HG03378 (cell line): ENCODE data around the gene CCDC40.

Experiments
- ATAC-seq: cut with Tn5 transposase; IDR thresholded peaks from one replicate; pipeline ENCODE4 v1.9.1; 2021; ENCODE audit warnings: mild to moderate bottlenecking, moderate library complexity; ENCODE audit not compliant: unreplicated experiment

CCDC40 gene

GRCh38 chr17:80018917-80019651, 17.4 kb upstream of the CCDC40 start:
- ATAC-seq: no peak

- no peak for ATAC-seq
Measured at GRCh38 chr17:80021600-80021999, 14.8 kb upstream of the CCDC40 start.

GRCh38 chr17:80023481-80024205, 12.8 kb upstream of the CCDC40 start:
- no peak for ATAC-seq

DNA sequence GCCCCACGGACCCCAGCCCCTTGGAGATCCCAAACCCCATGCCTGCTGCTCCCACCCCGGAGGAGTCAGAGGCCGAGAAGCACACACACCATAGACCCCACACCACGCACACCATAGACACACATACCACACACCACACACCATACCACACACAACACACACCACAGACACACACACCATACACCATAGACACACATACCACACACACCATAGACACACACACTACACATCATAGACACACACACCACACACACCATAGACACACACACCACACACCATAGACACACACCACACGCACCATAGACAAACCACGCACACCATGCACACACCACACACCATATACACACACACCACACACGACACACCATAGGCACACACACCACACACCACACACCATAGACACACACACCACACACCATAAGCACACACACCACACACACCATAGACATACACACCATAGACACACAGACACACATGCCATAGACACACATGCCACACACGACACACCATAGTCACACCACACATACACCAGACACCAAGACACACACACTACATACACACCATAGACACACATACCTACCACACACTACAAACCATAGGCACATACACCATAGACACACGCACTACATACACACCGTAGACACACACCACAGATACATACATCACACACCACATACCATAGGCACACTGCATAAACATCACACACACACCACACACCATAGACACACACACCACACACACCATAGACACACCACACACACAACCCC, 12.1 kb upstream of the CCDC40 start:
- ATAC-seq: no peak

GRCh38 chr17:80025140-80025539, 11.3 kb upstream of the CCDC40 start:
- no peak for ATAC-seq

DNA sequence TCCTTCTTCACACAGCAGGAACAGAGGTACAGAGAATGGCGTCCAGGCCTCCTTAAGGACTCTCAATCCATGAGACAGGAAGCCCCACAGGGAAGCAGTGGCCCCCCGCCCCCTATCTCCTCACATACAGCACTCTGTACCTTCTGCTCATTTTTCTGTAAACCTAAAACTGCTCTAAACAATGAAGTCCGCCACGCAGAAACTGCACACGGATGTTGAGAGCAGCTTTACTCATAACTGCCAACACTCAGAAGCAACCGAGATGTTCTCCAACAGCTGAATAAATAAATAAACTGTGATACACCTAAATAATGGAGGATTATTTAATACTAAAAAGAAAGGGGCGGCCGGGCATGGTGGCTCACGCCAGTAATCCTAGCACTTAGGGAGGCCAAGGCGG, 10.6 kb upstream of the CCDC40 start:
- ATAC-seq: no peak

DNA sequence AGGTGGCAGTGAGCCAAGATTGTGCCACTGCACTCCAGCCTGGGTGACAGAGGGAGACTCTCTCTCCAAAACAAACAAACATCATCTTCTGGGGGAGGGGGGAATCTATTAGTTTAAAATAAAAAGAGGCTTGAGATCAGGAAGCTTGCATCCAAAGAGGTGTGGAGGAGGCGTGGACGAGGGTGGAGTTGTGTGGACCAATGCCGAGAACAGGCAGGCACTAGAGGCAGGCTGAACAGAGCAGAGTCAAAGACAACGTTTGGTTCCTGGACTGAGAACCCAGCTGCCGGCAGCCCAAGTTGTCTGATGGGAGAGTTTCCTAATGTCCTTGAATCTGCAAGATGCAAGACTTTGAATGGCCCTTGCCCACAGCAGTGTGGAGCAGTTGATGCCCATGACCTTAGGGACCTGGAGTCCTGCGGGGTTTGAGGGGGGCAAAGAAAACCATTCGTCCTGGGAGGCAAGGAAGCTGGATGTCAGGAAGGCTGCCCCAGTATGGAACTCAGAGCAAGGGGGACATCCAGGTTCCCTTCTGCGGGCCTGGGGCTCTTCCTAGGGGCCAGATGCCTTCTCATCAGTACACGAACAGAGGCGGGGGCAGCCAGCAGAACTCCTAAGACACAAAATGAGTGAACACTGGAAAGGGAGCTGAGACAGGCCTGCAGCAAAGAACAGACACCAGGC, 9.9 kb upstream of the CCDC40 start:
- ATAC-seq: no peak

- no peak for ATAC-seq
Measured at GRCh38 chr17:80027043-80027435, 9.4 kb upstream of the CCDC40 start.

- no peak for ATAC-seq
Measured at GRCh38 chr17:80028030-80028429, 8.4 kb upstream of the CCDC40 start.

DNA sequence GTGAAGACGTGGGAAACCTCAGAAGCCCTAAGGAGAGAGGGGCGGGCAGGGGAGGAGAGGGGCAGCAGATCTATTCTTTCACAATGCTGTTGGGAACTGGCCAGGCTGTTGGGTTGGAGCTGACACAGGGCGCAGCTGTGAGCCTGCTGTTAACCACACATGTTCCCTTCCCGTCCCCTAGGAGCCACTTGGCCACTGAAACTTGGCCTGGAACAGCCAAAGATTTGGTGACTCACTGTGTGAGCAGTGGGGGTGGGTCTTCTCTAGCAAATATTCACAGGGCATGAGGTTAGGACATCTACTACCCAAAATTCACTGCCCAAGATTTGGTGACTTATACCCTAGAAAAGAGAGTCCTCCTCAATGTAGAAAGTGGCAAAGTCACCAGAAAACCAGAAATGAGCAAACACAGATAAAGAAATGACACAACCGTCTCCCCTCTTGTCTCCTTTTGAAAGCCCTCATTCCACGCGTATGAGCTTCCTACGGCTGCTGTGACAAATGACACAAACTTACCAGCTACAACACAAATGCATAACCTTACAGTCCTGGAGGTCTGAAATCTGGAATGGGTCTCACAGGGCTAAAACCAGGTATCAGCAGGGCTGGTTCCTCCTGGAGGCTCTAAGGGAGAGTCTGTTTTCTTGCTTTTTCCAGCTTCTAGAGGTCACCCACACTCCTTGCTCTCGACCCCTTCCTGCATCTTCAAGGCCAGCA, 7.0 kb upstream of the CCDC40 start:
- no peak for ATAC-seq

- ATAC-seq: no peak
Measured at GRCh38 chr17:80030730-80031410, 5.6 kb upstream of the CCDC40 start.

DNA sequence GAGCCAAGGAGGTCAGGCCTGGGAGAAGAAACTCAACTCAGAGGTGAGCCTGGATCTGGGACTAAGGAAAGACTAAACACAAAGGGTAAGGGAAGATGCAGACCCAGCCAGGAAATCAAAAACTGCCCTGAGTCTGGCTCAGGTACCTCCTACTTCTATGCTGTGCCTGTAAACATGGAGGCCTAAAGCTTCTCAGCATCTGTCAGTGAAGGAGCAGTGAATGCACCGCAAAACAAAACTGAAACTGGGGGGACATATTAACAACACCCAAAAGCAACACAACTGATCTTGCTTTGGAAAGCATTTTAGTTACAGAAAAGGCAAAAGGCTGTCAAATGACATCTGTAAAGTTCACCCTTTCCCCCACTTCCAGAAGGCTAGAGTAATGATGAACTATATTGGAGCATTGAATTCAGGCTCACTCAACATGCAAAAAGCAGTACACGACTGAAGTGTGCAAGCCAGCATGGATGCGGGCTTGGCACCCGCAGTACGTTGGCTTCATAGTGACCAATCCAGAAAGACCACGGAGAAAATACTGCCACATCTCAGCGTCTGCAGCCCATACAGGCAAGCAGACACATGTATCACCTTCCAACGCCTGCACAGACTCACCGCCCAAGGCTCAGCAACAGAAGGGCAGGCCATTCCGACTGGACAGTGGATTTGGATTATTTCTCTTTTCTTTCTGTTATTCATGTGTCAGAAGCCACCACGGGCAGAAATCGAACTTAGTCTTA, 4.6 kb upstream of the CCDC40 start:
- no peak for ATAC-seq

GRCh38 chr17:80032614-80033171, 3.7 kb upstream of the CCDC40 start:
- no peak for ATAC-seq

DNA sequence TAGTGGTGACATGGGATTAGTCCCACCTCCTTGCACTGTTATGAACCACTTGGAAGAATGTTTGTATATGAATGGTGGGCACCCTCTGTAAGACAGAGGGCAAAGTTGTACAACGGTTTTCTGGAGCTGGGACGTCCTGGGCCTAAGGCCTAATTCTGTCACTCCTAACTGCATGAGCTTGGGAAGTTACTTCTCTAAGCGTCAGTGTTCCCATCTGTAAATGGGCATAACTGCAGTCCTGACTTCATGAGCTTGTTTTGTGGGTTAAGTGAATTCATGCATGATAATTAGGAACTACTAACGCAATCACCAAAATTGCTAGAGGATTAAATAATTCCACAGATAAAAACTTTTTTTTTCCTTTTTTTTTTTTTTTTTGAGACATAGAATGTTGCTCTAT, 2.6 kb upstream of the CCDC40 start:
- no peak for ATAC-seq

GRCh38 chr17:80034791-80035686, 1.4 kb upstream of the CCDC40 start:
- ATAC-seq: no peak

DNA sequence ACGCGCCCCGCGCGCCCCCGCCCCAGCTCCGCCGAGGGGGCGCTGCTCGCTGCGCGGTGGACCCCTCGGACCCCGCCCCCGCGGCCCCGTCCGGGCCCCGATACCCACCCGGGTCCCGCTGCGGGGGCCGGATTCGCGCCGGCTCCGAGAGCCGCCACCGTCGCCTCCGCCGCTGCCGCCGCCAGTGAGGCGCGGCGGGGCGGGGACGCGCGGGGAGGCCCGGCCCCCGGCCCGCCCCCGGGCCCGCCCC, 830 bp upstream of the CCDC40 start, which contains the start of gene TBC1D16:
Gene TBC1D16, minus strand, starts transcription at position 186 of the 250 bp plus-strand sequence. CDS start 22,325 bp downstream, outside the sequence.
- ATAC-seq: no peak

DNA sequence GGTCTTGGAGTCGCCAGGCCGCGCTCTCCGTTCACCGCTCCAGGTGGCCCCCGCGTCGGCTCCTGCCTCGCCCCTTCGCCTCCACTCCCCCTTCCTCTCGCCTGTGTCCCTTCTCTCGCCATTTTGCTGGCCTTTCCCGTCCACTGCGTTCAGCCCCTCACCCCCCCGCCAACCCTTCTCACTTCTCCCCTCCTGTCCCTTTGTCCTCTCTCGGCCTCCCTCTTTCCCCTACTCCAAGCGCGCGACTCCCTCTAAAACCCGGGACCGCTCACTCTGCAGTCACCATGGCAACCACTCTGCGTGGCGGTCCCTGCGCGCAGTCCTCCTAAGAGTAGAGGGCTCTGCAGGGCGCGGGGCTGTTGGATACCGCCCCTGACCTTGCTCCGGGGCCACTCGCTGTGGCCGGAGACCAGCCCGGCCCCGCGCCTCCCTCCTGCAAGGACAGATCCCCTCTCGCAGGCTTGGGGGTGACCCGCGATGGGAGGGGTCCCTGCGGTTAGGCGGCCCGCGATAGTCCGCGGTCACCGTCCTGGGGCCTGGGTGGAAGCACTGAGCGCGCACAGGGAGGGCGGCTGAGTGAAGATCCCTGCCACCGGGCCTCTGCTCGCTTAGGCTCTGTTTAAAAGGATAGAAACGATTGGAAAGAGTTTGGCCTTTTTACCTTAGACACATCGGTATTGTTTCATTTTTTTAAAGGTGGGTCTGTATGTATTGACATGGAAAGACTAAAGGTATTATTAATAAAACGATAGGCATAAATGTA, 454 bp downstream of the CCDC40 start:
- no peak for ATAC-seq
